Heart left ventricle (tissue), 16 donors: ENCODE results near the gene MTMR2. TPM values are rescaled to one million over a fixed set of nuclear protein-coding genes. Genes with fewer than 3 reads are reported as not detected.

Experiments
- ATAC-seq, 4 donors: fragments of 200-7000 bp; cut with Tn5 transposase; one replicate each; pipeline ENCODE4 v1.9.1; 2020 to 2022; ENCODE audit warnings: moderate library complexity in 4 of 4, mild to moderate bottlenecking in 3 of 4, moderate number of reproducible peaks in 1 of 4
- DNase-seq, 5 donors: peaks; one replicate each; pipeline ENCODE4 v3.0.0-alpha.2; 2020
- H3K27ac ChIP-seq, 12 donors: fragments of 200-600 bp; sonication (generic) in 4 of 12; one replicate each; pipeline versions ENCODE4 v1.5.0 to v1.8.0; 2016 to 2022; ENCODE audit warnings: mild to moderate bottlenecking in 2 of 12
- H3K27me3 ChIP-seq, 9 donors: fragments of 200-600 bp; sonication (generic) in 2 of 9; one replicate each; pipeline versions ENCODE4 v1.5.1 to v1.8.0; 2016 to 2022; ENCODE audit warnings: mild to moderate bottlenecking in 3 of 9
- H3K36me3 ChIP-seq, 9 donors: fragments of 200-600 bp; sonication (generic) in 2 of 9; one replicate each; pipeline versions ENCODE4 v1.5.0 to v1.8.0; 2018 to 2022; ENCODE audit warnings: mild to moderate bottlenecking in 2 of 9
- H3K4me1 ChIP-seq, 12 donors: fragments of 200-600 bp; sonication (generic) in 4 of 12; one replicate each; pipeline versions ENCODE4 v1.5.0 to v1.8.0; 2016 to 2022; ENCODE audit warnings: mild to moderate bottlenecking in 3 of 12
- H3K4me3 ChIP-seq, 12 donors: fragments of 200-600 bp; sonication (generic) in 4 of 12; one replicate each; pipeline versions ENCODE4 v1.5.0 to v1.8.0; 2017 to 2022; ENCODE audit warnings: mild to moderate bottlenecking in 9 of 12, moderate library complexity in 4 of 12
- H3K9me3 ChIP-seq, 12 donors: fragments of 200-600 bp; sonication (generic) in 4 of 12; one replicate each; pipeline versions ENCODE4 v1.5.0 to v1.8.0; 2016 to 2022; ENCODE audit warnings: mild to moderate bottlenecking in 1 of 12
- POLR2A ChIP-seq, 2 donors: fragments of 450-650 bp; IDR thresholded peaks; one replicate each; pipeline ENCODE4 v1.6.1; 2017; ENCODE audit warnings: antibody characterized with exemption in 2 of 2, mild to moderate bottlenecking in 2 of 2, moderate library complexity in 2 of 2
- WGBS, 4 donors: extraction: QIAGEN DNeasy Blood & Tissue Kit in 2 of 4; methylation state at CpG; one replicate each; pipeline versions ENCODE4 v1.1.5 to v1.1.7; 2013 to 2018; 5-methylcytosine and 5-hydroxymethylcytosine counted together
- intact Hi-C, 10 donors: fragments of 100-400 bp; cut with DNase I; formaldehyde crosslinking; loops; one replicate each; pipeline versions ENCODE4 v1.11.1 to v1.14.2; 2022
- long read RNA-seq, 3 donors: library from polyadenylated mRNA; unstranded; transcript quantifications; one replicate each; pipeline ENCODE4 v2.0.0, GENCODE V29; 2020 to 2021
- polyA plus RNA-seq, 2 donors: library from polyadenylated mRNA; stranded (reverse); fragments of 200-250 nt; gene quantifications; one replicate each; pipeline ENCODE4 v1.2.3, GENCODE V29; 2013
- total RNA-seq, 9 donors: library from RNA; depleted of rRNA in 2 of 9; stranded (reverse); fragments of >200 nt in 2 of 9; fragmentation: NEBNext Ultra II Directional in 3 of 9; extraction: Animal tissue kit (Norgen Biotek cat#: 25700) in 3 of 9; gene quantifications; one replicate each; pipeline versions ENCODE4 v1.1.0 to v1.2.4, GENCODE V29; 2016 to 2023
- TF ChIP-seq, protein P1 (sequence below), 12 donors: fragments of 200-600 bp; sonication (generic) in 4 of 12; IDR thresholded peaks; one replicate each; pipeline versions ENCODE4 v1.5.0 to v1.8.0; 2018 to 2022; ENCODE audit warnings: antibody characterized with exemption in 12 of 12, mild to moderate bottlenecking in 5 of 12
- donor health status: ischemic (EF 13 %, LVEDD 7.1; RV severe dilation, severe dysfunction).
- donor health status: healthy with polysubstance abuse.
- donor health status: DM: no; HTN: yes; CAD: no.
- donor health status: DM: no; HTN: no; CAD: no.
- donor health status: ischemic (EF 25% LVEDD 6.9; RV normal size, moderate dysfunction).
- donor health status: ischemic (EF 25% LVEDD 5.7; RV mildly dilated, moderate dysfunction).
- donor health status: healthy.
- donor health status: DM: yes; HTN: yes; CAD: no.
- donor health status: ischemic (EF 35%, LVEDD 5.7; RV mildly dilated, moderate dysfunction).
- donor health status: nonischemic (EF 11% LVEDD 7.7; RV severe dilation, severe dysfunction).
- donor health status: DM: yes; HTN: yes; CAD: no.
- donor health status: PGD.
- donor health status: ischemic (EF 29% LVEDD 5.4; RV normal size, mild dysfunction).
- donor health status: nonischemic (EF 23%, LVEDD 6.1; RV moderate dilation, normal function).

The MTMR2 gene
- total RNA-seq (10 to 100 TPM; 13.1 to 23.9 (median 18.8) TPM), polyA plus RNA-seq (10 to 100 TPM in 1 of 2 donors, 1 to 10 TPM in 1; 7.1 to 16.7 TPM)
- long read RNA-seq, donor 1, full-length matches to known transcripts, result 33 of 49 reads
- long read RNA-seq, donor 1, partial matches to known transcripts, result 6 of 49 reads
- long read RNA-seq, donor 1, other reads (novel, unspliced or antisense), result 10 of 49 reads
- long read RNA-seq, donor 2, full-length matches to known transcripts, result 83 of 134 reads
- long read RNA-seq, donor 2, partial matches to known transcripts, result 14 of 134 reads
- long read RNA-seq, donor 2, other reads (novel, unspliced or antisense), result 37 of 134 reads
- long read RNA-seq, donor 3, full-length matches to known transcripts, result 33 of 46 reads
- long read RNA-seq, donor 3, partial matches to known transcripts, result 3 of 46 reads
- long read RNA-seq, donor 3, other reads (novel, unspliced or antisense), result 10 of 46 reads

GRCh38 chr11:95923728-95924413 is at the start of gene MTMR2:
Gene MTMR2 (minus strand): TSS chr11:95924107. CDS start chr11:95923954, 153 bp downstream.
- WGBS, 4 donors, result 0 to 1% (median 0%) methylated on average over 33 to 49 of the region's 49 CpGs
- Histone ChIP-seq H3K4me1 (peaks cover 0 to 40% (median 23%) of the 10 kb centered on the region in 12 donors), H3K27me3 (no peaks in the 10 kb centered on the region), H3K9me3 (no peaks in the 10 kb centered on the region), H3K27ac (peak within 1 kb of the TSS; percentile 87 to 98 (median 95)), H3K36me3 (no peaks in the 10 kb centered on the region), H3K4me3 (peak within 1 kb of the TSS; percentile 68 to 93 (median 86))
- intact Hi-C loops, result loop anchor here in 4 of 10 donors (5.0 to 10.0 kb wide), 4 partner anchors 77 to 418 kb away; partner anchors contain the start of gene MAML2 (in 1 of the 4)
- TF ChIP-seq, protein P1, sequence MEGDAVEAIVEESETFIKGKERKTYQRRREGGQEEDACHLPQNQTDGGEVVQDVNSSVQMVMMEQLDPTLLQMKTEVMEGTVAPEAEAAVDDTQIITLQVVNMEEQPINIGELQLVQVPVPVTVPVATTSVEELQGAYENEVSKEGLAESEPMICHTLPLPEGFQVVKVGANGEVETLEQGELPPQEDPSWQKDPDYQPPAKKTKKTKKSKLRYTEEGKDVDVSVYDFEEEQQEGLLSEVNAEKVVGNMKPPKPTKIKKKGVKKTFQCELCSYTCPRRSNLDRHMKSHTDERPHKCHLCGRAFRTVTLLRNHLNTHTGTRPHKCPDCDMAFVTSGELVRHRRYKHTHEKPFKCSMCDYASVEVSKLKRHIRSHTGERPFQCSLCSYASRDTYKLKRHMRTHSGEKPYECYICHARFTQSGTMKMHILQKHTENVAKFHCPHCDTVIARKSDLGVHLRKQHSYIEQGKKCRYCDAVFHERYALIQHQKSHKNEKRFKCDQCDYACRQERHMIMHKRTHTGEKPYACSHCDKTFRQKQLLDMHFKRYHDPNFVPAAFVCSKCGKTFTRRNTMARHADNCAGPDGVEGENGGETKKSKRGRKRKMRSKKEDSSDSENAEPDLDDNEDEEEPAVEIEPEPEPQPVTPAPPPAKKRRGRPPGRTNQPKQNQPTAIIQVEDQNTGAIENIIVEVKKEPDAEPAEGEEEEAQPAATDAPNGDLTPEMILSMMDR (IDR thresholded peaks at IDR 0.05), result peak in 1 of 12 donors; percentile 12
- TF ChIP-seq POLR2A (IDR thresholded peaks at IDR 0.05), result peak in 1 of 2 donors; percentile 67
- ATAC-seq (peak; percentile 98 to 100 (median 100)), DNase-seq (peak; percentile 83 to 90 (median 85))

GRCh38 chr11:95972060-95972459 is 48.2 kb upstream of the MTMR2 start:
- intact Hi-C loops, result no loop called here
- H3K36me3 ChIP-seq, result no peaks in the 10 kb centered on the region
- ATAC-seq (no peak), DNase-seq (no peak)
- WGBS, 4 donors, result 44 to 75% (median 63%) methylated on average over 2 of the region's 2 CpGs
- no peaks in the 10 kb centered on the region for H3K4me1 ChIP-seq
- peaks cover 0 to 11% (median 0%) of the 10 kb centered on the region in 12 donors for H3K9me3 ChIP-seq
- H3K27me3 ChIP-seq, result no peaks in the 10 kb centered on the region
- H3K4me3 ChIP-seq, result no peak overlapping the region
- TF ChIP-seq, protein P1 (IDR thresholded peaks at IDR 0.05), result no peak
- no peak for TF ChIP-seq POLR2A (IDR thresholded peaks at IDR 0.05)
- H3K27ac ChIP-seq, result no peak overlapping the region

DNA sequence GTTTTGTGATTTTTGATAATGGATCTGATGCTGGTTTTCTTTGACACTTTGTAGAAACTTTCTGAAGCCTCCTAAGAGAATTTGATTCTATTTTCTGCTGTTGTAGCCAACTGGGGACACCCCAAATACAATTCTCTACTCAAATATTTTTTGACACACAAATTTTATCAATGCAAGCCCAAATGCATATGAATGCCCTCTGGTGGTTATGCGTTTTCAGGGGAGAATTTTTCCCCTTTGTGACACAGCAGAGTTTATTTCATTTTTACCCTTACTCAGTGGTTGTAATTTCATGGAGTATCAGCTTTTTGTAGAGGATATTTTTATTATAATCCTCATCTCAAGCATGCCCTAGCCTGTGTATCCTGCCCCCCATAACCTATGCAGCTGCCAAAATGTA is 44.7 kb upstream of the MTMR2 start:
- TF ChIP-seq, protein P1 (IDR thresholded peaks at IDR 0.05), result peak in 3 of 12 donors; percentile 8 to 28 (median 22)
- no peak for TF ChIP-seq POLR2A (IDR thresholded peaks at IDR 0.05)
- DNase-seq (no peak), ATAC-seq (no peak)
- intact Hi-C loops, result loop anchor here in 2 of 10 donors (10.0 kb wide), 2 partner anchors 114 to 134 kb away; no protein-coding TSS in a partner anchor
- no peaks in the 10 kb centered on the region for H3K27me3 ChIP-seq
- H3K4me1 ChIP-seq, result no peaks in the 10 kb centered on the region
- no peaks in the 10 kb centered on the region for H3K36me3 ChIP-seq
- H3K9me3 ChIP-seq, result peaks cover 0 to 11% (median 0%) of the 10 kb centered on the region in 12 donors
- no peak overlapping the region for H3K27ac ChIP-seq
- no peak overlapping the region for H3K4me3 ChIP-seq
- 79 to 88% (median 84%) methylated on average over 1 of the region's 1 CpG for WGBS, 4 donors

- intact Hi-C loops, result loop anchor here in 2 of 10 donors (10.0 kb wide), 2 partner anchors 109 to 129 kb away; no protein-coding TSS in a partner anchor
- Histone ChIP-seq H3K36me3 (no peaks in the 10 kb centered on the region), H3K4me3 (no peak overlapping the region), H3K27me3 (no peaks in the 10 kb centered on the region), H3K4me1 (no peaks in the 10 kb centered on the region), H3K27ac (no peak overlapping the region), H3K9me3 (peaks cover 0 to 11% (median 0%) of the 10 kb centered on the region in 12 donors)
- TF ChIP-seq, protein P1 (IDR thresholded peaks at IDR 0.05), result no peak
- TF ChIP-seq POLR2A (IDR thresholded peaks at IDR 0.05), result no peak
- 58 to 96% (median 69%) methylated on average over 1 of the region's 1 CpG for WGBS, 4 donors
- ATAC-seq, result no peak
- no peak for DNase-seq
These were observed 40.4 kb upstream of the MTMR2 start for GRCh38 chr11:95964281-95964680.
